GM12891 (cell line): ENCODE measurements around the gene HID1.

Experiments used
- POLR2A ChIP-seq: IDR thresholded peaks from 2 replicates; pipeline ENCODE4 v1.6.1; 2011; ENCODE audit warnings: low read depth, low read length, control low read depth
- POLR2AphosphoS5 ChIP-seq: IDR thresholded peaks from 2 replicates; pipeline ENCODE4 v1.6.1; 2011; ENCODE audit warnings: low read depth, low read length, control low read depth
- POU2F2 ChIP-seq: IDR thresholded peaks from 2 replicates; pipeline ENCODE4 v1.6.1; 2011; ENCODE audit warnings: low read depth, mild to moderate bottlenecking, control low read depth, low read length, moderate library complexity

GRCh38 chr17:74998783-74999182, 26.2 kb upstream of the HID1 start:
- TF ChIP-seq POLR2A (no peak), POLR2AphosphoS5 (no peak), POU2F2 (no peak)
